Neural progenitor cell (in vitro differentiated cells): ENCODE measurements around the gene IPO4. TPM values are rescaled to one million over a fixed set of nuclear protein-coding genes. Genes with fewer than 3 reads are reported as not detected.
"Not testable (repeated sequence)": the region's sequence is repeated elsewhere in the genome, so short reads cannot be mapped to it uniquely, and the experiment has no call there.

Experiments
- DNase-seq: peaks from one replicate; pipeline ENCODE4 v3.0.0-alpha.2; 2016; ENCODE audit warnings: low spot score
- H2AFZ ChIP-seq: fragments of 200-600 bp; sonication (generic); replicated peaks from 2 replicates; pipeline ENCODE4 v1.6.1; 2016; ENCODE audit warnings: antibody characterized with exemption
- H3F3A ChIP-seq: fragments of 200-600 bp; sonication (generic); 2 replicates; pipeline ENCODE4 v1.6.1; 2016; ENCODE audit warnings: antibody characterized with exemption, low read depth
- H3K27ac ChIP-seq: fragments of 200-600 bp; sonication (generic); 2 replicates; pipeline ENCODE4 v1.5.1; 2016; ENCODE audit warnings: mild to moderate bottlenecking
- H3K27me3 ChIP-seq: fragments of 200-600 bp; sonication (generic); 2 replicates; pipeline ENCODE4 v1.6.1; 2016; ENCODE audit warnings: mild to moderate bottlenecking, moderate library complexity
- H3K36me3 ChIP-seq: fragments of 200-600 bp; sonication (generic); 2 replicates; pipeline ENCODE4 v1.5.1; 2016
- H3K4me1 ChIP-seq: fragments of 200-600 bp; sonication (generic); 2 replicates; pipeline ENCODE4 v1.6.1; 2016; ENCODE audit warnings: mixed run types
- H3K4me2 ChIP-seq: fragments of 200-600 bp; sonication (generic); 2 replicates; pipeline ENCODE4 v1.6.1; 2016
- H3K4me3 ChIP-seq: fragments of 200-600 bp; sonication (generic); 2 replicates; pipeline ENCODE4 v1.5.1; 2016
- H3K79me2 ChIP-seq: fragments of 200-600 bp; sonication (generic); 2 replicates; pipeline ENCODE4 v1.6.1; 2016; ENCODE audit warnings: low read depth
- H3K9ac ChIP-seq: fragments of 200-600 bp; sonication (generic); 2 replicates; pipeline ENCODE4 v1.6.1; 2016
- H3K9me3 ChIP-seq: fragments of 200-600 bp; sonication (generic); 2 replicates; pipeline ENCODE4 v1.5.1; 2016; ENCODE audit warnings: low read depth
- H4K20me1 ChIP-seq: fragments of 200-600 bp; sonication (generic); 2 replicates; pipeline ENCODE4 v1.6.1; 2016; ENCODE audit warnings: low read depth
- H3K27ac Mint-ChIP-seq: 3 replicates; pipeline ENCODE4 v1.8.0; 2021; ENCODE audit warnings: mixed read lengths
- H3K27me3 Mint-ChIP-seq: 2 replicates; pipeline ENCODE4 v1.8.0; 2022; ENCODE audit warnings: low read depth, mild to moderate bottlenecking, inconsistent platforms, moderate library complexity, mixed read lengths; ENCODE audit not compliant: insufficient read depth
- H3K36me3 Mint-ChIP-seq: 3 replicates; pipeline ENCODE4 v1.8.0; 2021; ENCODE audit warnings: mixed read lengths
- H3K4me1 Mint-ChIP-seq: 3 replicates; pipeline ENCODE4 v1.8.0; 2021; ENCODE audit warnings: mixed read lengths
- H3K4me3 Mint-ChIP-seq: 3 replicates; pipeline ENCODE4 v1.8.0; 2021; ENCODE audit warnings: mild to moderate bottlenecking, moderate library complexity, mixed read lengths
- H3K9me3 Mint-ChIP-seq: 3 replicates; pipeline ENCODE4 v1.8.0; 2020; ENCODE audit warnings: mixed read lengths
- CTCF ChIP-seq: fragments of 200-600 bp; sonication (generic); IDR thresholded peaks from 2 replicates; pipeline ENCODE4 v1.5.1; 2017; ENCODE audit warnings: antibody characterized with exemption, mild to moderate bottlenecking
- EZH2 ChIP-seq: fragments of 200-600 bp; sonication (generic); IDR thresholded peaks from 2 replicates; pipeline ENCODE4 v1.6.1; 2017; ENCODE audit warnings: antibody characterized with exemption, mild to moderate bottlenecking, moderate library complexity
- EZH2phosphoT487 ChIP-seq: fragments of 200-600 bp; sonication (generic); IDR thresholded peaks from 2 replicates; pipeline ENCODE4 v1.6.1; 2017; ENCODE audit warnings: antibody characterized with exemption
- total RNA-seq: library from RNA; depleted of rRNA; stranded (reverse); fragments of >200 nt; gene quantifications from 2 replicates; pipeline ENCODE4 v1.2.3, GENCODE V29; 2015; ENCODE audit warnings: low replicate concordance

Gene IPO4
- total RNA-seq, 1 donor from 2014 or later: 15.9 TPM

- Histone ChIP-seq H3F3A (no peaks in the 10 kb centered on the region), H3K4me1 (no peaks in the 10 kb centered on the region), H3K36me3 (no peaks in the 10 kb centered on the region), H3K9me3 (no peaks in the 10 kb centered on the region), H3K27me3 (no peaks in the 10 kb centered on the region), H3K9ac (no peak overlapping the region), H3K27ac (no peak overlapping the region), H2AFZ (no peak overlapping the region), H3K4me3 (no peak overlapping the region), H4K20me1 (peaks cover 40% of the 10 kb centered on the region), H3K79me2 (peaks cover 98% of the 10 kb centered on the region), H3K4me2 (no peak overlapping the region)
- DNase-seq: no peak
- no peaks in the 10 kb centered on the region for H3K9me3 Mint-ChIP-seq
- H3K27me3 Mint-ChIP-seq: no peaks in the 10 kb centered on the region
- H3K4me1 Mint-ChIP-seq: no peaks in the 10 kb centered on the region
- H3K4me3 Mint-ChIP-seq: no peak overlapping the region
- no peak overlapping the region for H3K27ac Mint-ChIP-seq
- peaks cover 6% of the 10 kb centered on the region for H3K36me3 Mint-ChIP-seq
- TF ChIP-seq EZH2phosphoT487 (no peak), CTCF (no peak), EZH2 (no peak)
These were observed 36.0 kb upstream of the IPO4 start for GRCh38 chr14:24224618-24225071.

GRCh38 chr14:24222987-24223386 lies 34.4 kb upstream of the IPO4 start:
- H3K4me3 ChIP-seq, H3K27me3 ChIP-seq, H3K36me3 ChIP-seq, H3K9me3 Mint-ChIP-seq, H3K4me2 ChIP-seq, H3K4me1 ChIP-seq, H3K27ac ChIP-seq, H3K9ac ChIP-seq, H3F3A ChIP-seq, H2AFZ ChIP-seq, DNase-seq, H3K27me3 Mint-ChIP-seq, H3K4me3 Mint-ChIP-seq, H3K4me1 Mint-ChIP-seq, H3K9me3 ChIP-seq, H3K36me3 Mint-ChIP-seq, H3K27ac Mint-ChIP-seq: not testable (repeated sequence)
- H4K20me1 ChIP-seq: peaks cover 45% of the 10 kb centered on the region
- H3K79me2 ChIP-seq: peaks cover 95% of the 10 kb centered on the region

- Mint-ChIP-seq H3K27ac (no peak overlapping the region), H3K4me1 (peaks cover 8% of the 10 kb centered on the region), H3K9me3 (no peaks in the 10 kb centered on the region), H3K27me3 (no peaks in the 10 kb centered on the region), H3K36me3 (peaks cover 2% of the 10 kb centered on the region), H3K4me3 (no peak overlapping the region)
- Histone ChIP-seq H3K9me3 (no peaks in the 10 kb centered on the region), H3K36me3 (no peaks in the 10 kb centered on the region), H3F3A (peaks cover 12% of the 10 kb centered on the region), H3K4me1 (no peaks in the 10 kb centered on the region), H3K27me3 (no peaks in the 10 kb centered on the region), H3K27ac (no peak overlapping the region), H4K20me1 (peaks cover 33% of the 10 kb centered on the region), H3K4me2 (no peak overlapping the region), H3K79me2 (peaks cover 67% of the 10 kb centered on the region), H3K4me3 (no peak overlapping the region), H2AFZ (no peak overlapping the region), H3K9ac (no peak overlapping the region)
- TF ChIP-seq EZH2: no peak
- TF ChIP-seq EZH2phosphoT487: no peak
- no peak for TF ChIP-seq CTCF
- no peak for DNase-seq
These were observed 30.9 kb upstream of the IPO4 start for GRCh38 chr14:24219521-24219920.

- H3K9ac ChIP-seq: no peak overlapping the region
- no peak for DNase-seq
- no peaks in the 10 kb centered on the region for H3K36me3 ChIP-seq
- Mint-ChIP-seq H3K27ac (no peak overlapping the region), H3K4me1 (peaks cover 12% of the 10 kb centered on the region), H3K9me3 (no peaks in the 10 kb centered on the region), H3K36me3 (no peaks in the 10 kb centered on the region), H3K4me3 (no peak overlapping the region), H3K27me3 (no peaks in the 10 kb centered on the region)
- no peaks in the 10 kb centered on the region for H3K4me1 ChIP-seq
- H3K4me3 ChIP-seq: no peak overlapping the region
- H3K79me2 ChIP-seq: peaks cover 67% of the 10 kb centered on the region
- H3F3A ChIP-seq: peaks cover 16% of the 10 kb centered on the region
- TF ChIP-seq CTCF (no peak), EZH2 (no peak), EZH2phosphoT487 (no peak)
- no peak overlapping the region for H3K4me2 ChIP-seq
- no peaks in the 10 kb centered on the region for H3K27me3 ChIP-seq
- H3K27ac ChIP-seq: no peak overlapping the region
- H3K9me3 ChIP-seq: no peaks in the 10 kb centered on the region
- peaks cover 33% of the 10 kb centered on the region for H4K20me1 ChIP-seq
- H2AFZ ChIP-seq: no peak overlapping the region
These were observed 30.5 kb upstream of the IPO4 start for GRCh38 chr14:24219080-24219479.

DNA sequence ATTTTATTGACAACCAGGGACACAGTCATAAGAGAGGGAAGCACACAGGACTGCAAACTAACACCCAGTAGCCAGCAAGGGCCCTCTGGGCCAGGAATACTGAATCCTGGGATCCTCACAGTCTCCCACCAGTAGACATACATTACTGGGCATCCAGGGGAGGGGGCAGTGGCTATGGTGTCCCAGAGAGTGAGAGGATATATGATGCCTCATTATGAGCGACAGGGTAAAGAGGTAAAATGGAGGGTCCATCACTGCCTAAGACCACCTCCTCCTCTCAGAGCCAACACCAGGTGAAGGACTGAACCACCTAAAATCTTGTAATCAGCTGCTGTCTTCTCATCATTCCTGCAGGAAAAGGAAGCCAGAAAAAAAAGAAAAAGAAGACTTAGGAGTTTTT lies 28.3 kb upstream of the IPO4 start:
- H3K27ac ChIP-seq, H3K9me3 ChIP-seq, H3K27me3 Mint-ChIP-seq, H3K9me3 Mint-ChIP-seq, H2AFZ ChIP-seq, H3K4me3 Mint-ChIP-seq, H3K27me3 ChIP-seq, H3K4me2 ChIP-seq, H3K9ac ChIP-seq, H3K36me3 ChIP-seq, H3K4me3 ChIP-seq, H3K4me1 ChIP-seq, H3K27ac Mint-ChIP-seq, DNase-seq, H3K36me3 Mint-ChIP-seq: not testable (repeated sequence)
- H3F3A ChIP-seq: peaks cover 36% of the 10 kb centered on the region
- peaks cover 23% of the 10 kb centered on the region for H3K4me1 Mint-ChIP-seq
- H3K79me2 ChIP-seq: peaks cover 54% of the 10 kb centered on the region
- peaks cover 25% of the 10 kb centered on the region for H4K20me1 ChIP-seq
